ENCODE data around the gene SATB1. TPM values are rescaled to one million over a fixed set of nuclear protein-coding genes. Genes with fewer than 3 reads are reported as not detected.

SATB1 gene
- total and polyA plus RNA-seq, 2 donors (not counting 1 experiment from before 2014, with no cell fraction given): 17.2 to 18.7 TPM

DNA sequence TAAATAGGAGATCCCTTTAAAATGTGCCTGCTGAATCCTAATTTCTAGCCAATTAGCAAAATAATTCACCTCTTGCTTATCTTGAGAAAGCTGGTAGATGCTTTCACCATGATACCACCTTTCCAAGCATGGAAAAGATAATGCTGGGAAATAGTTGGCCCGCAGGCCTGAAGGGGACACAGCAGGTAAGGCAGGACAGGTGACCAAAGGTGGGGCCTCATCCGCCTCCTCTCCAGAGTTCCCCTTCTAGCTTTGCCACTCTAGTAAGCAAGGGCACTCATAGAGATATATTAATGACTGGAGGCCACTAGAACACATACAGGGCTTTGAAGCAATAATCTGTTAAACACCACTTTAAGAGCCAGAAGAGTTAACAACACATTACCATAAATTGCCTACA lies 45.5 kb downstream of the SATB1 start:
- Histone ChIP-seq H3K4me3 (replicated peaks in 1 of 4; ENCODE audit: control extremely low read depth in 1 of 4, insufficient read depth in 1 of 4, low read depth in 3 of 4, low read length in 4 of 4) (no peak overlapping the region), H3K27me3 (ENCODE audit: control insufficient read depth, insufficient read depth, low read length) (no peaks in the 10 kb centered on the region), H3K9ac (ENCODE audit: insufficient read depth, low read length) (no peak overlapping the region), H3K36me3 (ENCODE audit: control insufficient read depth, insufficient read depth, low read length) (no peaks in the 10 kb centered on the region), H3K27ac (ENCODE audit: insufficient read depth, low read length) (no peak overlapping the region), H3K79me2 (ENCODE audit: control insufficient read depth, insufficient read depth, low read length) (no peaks in the 10 kb centered on the region), H4K20me1 (ENCODE audit: control insufficient read depth, extremely low read depth, insufficient read depth, low read length) (no peaks in the 10 kb centered on the region), H3K4me1 (ENCODE audit: control insufficient read depth, extremely low read depth, insufficient read depth, low read length) (no peaks in the 10 kb centered on the region), H3K4me2 (ENCODE audit: extremely low read depth, insufficient read depth, low read length) (no peak overlapping the region), H3K9me3 (ENCODE audit: control insufficient read depth, insufficient read depth, low read depth, low read length) (no peaks in the 10 kb centered on the region), H2AFZ (ENCODE audit: low read length) (no peak overlapping the region)
- TF ChIP-seq CTCF (conservative IDR thresholded peaks at IDR 0.05 in 1 of 2, IDR thresholded peaks at IDR 0.05 in 1 of 2; ENCODE audit: low read depth in 1 of 2, low read length in 2 of 2) (no peak), EZH2 (IDR thresholded peaks at IDR 0.05; ENCODE audit: low read length, missing control alignments) (no peak)
- no peak for DNase-seq (ENCODE audit: low read depth in 2 of 2)

- H3K9me3 ChIP-seq (ENCODE audit: control insufficient read depth, insufficient read depth, low read depth, low read length): no peaks in the 10 kb centered on the region
- no peaks in the 10 kb centered on the region for H3K27me3 ChIP-seq (ENCODE audit: control insufficient read depth, insufficient read depth, low read length)
- TF ChIP-seq EZH2 (IDR thresholded peaks at IDR 0.05; ENCODE audit: low read length, missing control alignments) (no peak), CTCF (conservative IDR thresholded peaks at IDR 0.05 in 1 of 2, IDR thresholded peaks at IDR 0.05 in 1 of 2; ENCODE audit: low read depth in 1 of 2, low read length in 2 of 2) (no peak)
- DNase-seq (ENCODE audit: low read depth in 2 of 2): no peak
- H4K20me1 ChIP-seq (ENCODE audit: control insufficient read depth, extremely low read depth, insufficient read depth, low read length): no peaks in the 10 kb centered on the region
- H3K4me1 ChIP-seq (ENCODE audit: control insufficient read depth, extremely low read depth, insufficient read depth, low read length): no peaks in the 10 kb centered on the region
- H3K9ac ChIP-seq (ENCODE audit: insufficient read depth, low read length): no peak overlapping the region
- H3K79me2 ChIP-seq (ENCODE audit: control insufficient read depth, insufficient read depth, low read length): no peaks in the 10 kb centered on the region
- no peaks in the 10 kb centered on the region for H3K36me3 ChIP-seq (ENCODE audit: control insufficient read depth, insufficient read depth, low read length)
- no peak overlapping the region for H3K4me2 ChIP-seq (ENCODE audit: extremely low read depth, insufficient read depth, low read length)
- no peak overlapping the region for H3K4me3 ChIP-seq (replicated peaks in 1 of 4; ENCODE audit: control extremely low read depth in 1 of 4, insufficient read depth in 1 of 4, low read depth in 3 of 4, low read length in 4 of 4)
- no peak overlapping the region for H3K27ac ChIP-seq (ENCODE audit: insufficient read depth, low read length)
- no peak overlapping the region for H2AFZ ChIP-seq (ENCODE audit: low read length)
Observed at GRCh38 chr3:18378218-18378617, 46.9 kb downstream of the SATB1 start.

GRCh38 chr3:18376682-18377081 lies 48.5 kb downstream of the SATB1 start:
- no peak overlapping the region for H3K4me2 ChIP-seq (ENCODE audit: extremely low read depth, insufficient read depth, low read length)
- H3K79me2 ChIP-seq (ENCODE audit: control insufficient read depth, insufficient read depth, low read length): no peaks in the 10 kb centered on the region
- no peak overlapping the region for H3K27ac ChIP-seq (ENCODE audit: insufficient read depth, low read length)
- no peaks in the 10 kb centered on the region for H3K27me3 ChIP-seq (ENCODE audit: control insufficient read depth, insufficient read depth, low read length)
- no peaks in the 10 kb centered on the region for H3K9me3 ChIP-seq (ENCODE audit: control insufficient read depth, insufficient read depth, low read depth, low read length)
- H2AFZ ChIP-seq (ENCODE audit: low read length): no peak overlapping the region
- H3K4me3 ChIP-seq (replicated peaks in 1 of 4; ENCODE audit: control extremely low read depth in 1 of 4, insufficient read depth in 1 of 4, low read depth in 3 of 4, low read length in 4 of 4): no peak overlapping the region
- no peaks in the 10 kb centered on the region for H3K4me1 ChIP-seq (ENCODE audit: control insufficient read depth, extremely low read depth, insufficient read depth, low read length)
- no peak for TF ChIP-seq EZH2 (IDR thresholded peaks at IDR 0.05; ENCODE audit: low read length, missing control alignments)
- TF ChIP-seq CTCF (conservative IDR thresholded peaks at IDR 0.05 in 1 of 2, IDR thresholded peaks at IDR 0.05 in 1 of 2; ENCODE audit: low read depth in 1 of 2, low read length in 2 of 2): no peak
- H3K36me3 ChIP-seq (ENCODE audit: control insufficient read depth, insufficient read depth, low read length): no peaks in the 10 kb centered on the region
- H3K9ac ChIP-seq (ENCODE audit: insufficient read depth, low read length): no peak overlapping the region
- H4K20me1 ChIP-seq (ENCODE audit: control insufficient read depth, extremely low read depth, insufficient read depth, low read length): no peaks in the 10 kb centered on the region
- DNase-seq (ENCODE audit: low read depth in 2 of 2): no peak
